K562 (cell line): Measurements from ENCODE around the gene NRP2. TPM values are rescaled to one million over a fixed set of nuclear protein-coding genes. Genes with fewer than 3 reads are reported as not detected.

Experiments
- ATAC-seq: fragments of 200-7000 bp; cut with Tn5 transposase; 3 replicates; pipeline ENCODE4 v1.9.1; 2020; ENCODE audit warnings: moderate library complexity
- BruUV-seq: library from RNA; stranded (reverse); fragments of 400-500 nt; replicated peaks from 2 replicates; lab custom pipeline; 2021; lab: Mats Ljungman, UMichigan
- CTCF ChIA-PET: fragments of 300-600 bp; formaldehyde crosslinking; extraction: SDS; loops from one replicate; lab custom pipeline; 2021; ENCODE audit warnings: low intra/inter-chr PET ratio; lab: Yijun Ruan, JAX
- POLR2A ChIA-PET: fragments of 300-600, 350-650 bp; sonication (Branson Sonifier 250); formaldehyde crosslinking; extraction: SDS; loops from one replicate; lab custom pipeline; 2021; ENCODE audit warnings: antibody characterized with exemption, inconsistent platforms; lab: Yijun Ruan, JAX
- DNase-seq, 4 experiments: peaks; one replicate each; pipeline versions ENCODE4 v3.0.0 to v3.0.0-alpha.2; 2011 to 2018; ENCODE audit warnings: low spot score in 3 of 4, mixed read lengths in 3 of 4; ENCODE audit errors: extremely low read depth in 1 of 4
- FAIRE-seq: peaks from 2 replicates; lab custom pipeline; 2011; peaks lifted over from hg19 to GRCh38; lab: Jason Lieb, UNC
- H2AFZ ChIP-seq: 2 replicates; pipeline ENCODE4 v1.6.0; 2011; ENCODE audit warnings: low read depth, low read length, control low read depth, inconsistent platforms
- H3K27ac ChIP-seq: fragments of 200-600 bp; 3 replicates; pipeline ENCODE4 v1.8.0; 2011; ENCODE audit warnings: low read depth, mild to moderate bottlenecking, control low read depth, inconsistent platforms, low read length, moderate library complexity, mixed read lengths; ENCODE audit errors: extremely low read depth
- H3K27me3 ChIP-seq, 2 experiments: fragments of 300-600 bp in 1 of 2; 2 replicates in 1 of 2; 3 replicates in 1 of 2; pipeline versions ENCODE4 v1.6.0 to v1.8.0; 2011; ENCODE audit warnings: inconsistent platforms in 2 of 2, low read length in 2 of 2, mild to moderate bottlenecking in 1 of 2, mixed read lengths in 1 of 2, moderate library complexity in 1 of 2; ENCODE audit not compliant: control insufficient read depth in 2 of 2, insufficient read depth in 2 of 2
- H3K36me3 ChIP-seq: fragments of 300-600 bp; 3 replicates; pipeline ENCODE4 v1.8.0; 2011; ENCODE audit warnings: mild to moderate bottlenecking, low read length, inconsistent platforms; ENCODE audit not compliant: control insufficient read depth, insufficient read depth
- H3K4me1 ChIP-seq, 2 experiments: fragments of 200-600 bp in 1 of 2; replicated peaks in 1 of 2; 2 replicates in 1 of 2; 3 replicates in 1 of 2; pipeline versions ENCODE4 v1.5.1 to v1.8.0; 2011; ENCODE audit warnings: inconsistent platforms in 2 of 2, low read length in 2 of 2, mild to moderate bottlenecking in 1 of 2, mixed read lengths in 1 of 2, moderate library complexity in 1 of 2; ENCODE audit not compliant: control insufficient read depth in 2 of 2, insufficient read depth in 2 of 2
- H3K4me2 ChIP-seq: 2 replicates; pipeline ENCODE4 v1.6.1; 2011; ENCODE audit warnings: low read length, control low read depth, inconsistent platforms, mixed read lengths; ENCODE audit not compliant: insufficient read depth
- H3K4me3 ChIP-seq: fragments of 200-600 bp; sonication (generic), shearing (Covaris generic); 2 replicates; pipeline ENCODE4 v1.5.1; 2016; ENCODE audit warnings: control low read depth, inconsistent platforms
- H3K79me2 ChIP-seq: fragments of 200-600 bp; 3 replicates; pipeline ENCODE4 v1.8.0; 2011; ENCODE audit warnings: low read length, inconsistent platforms; ENCODE audit not compliant: control insufficient read depth, insufficient read depth
- H3K9ac ChIP-seq, 2 experiments: 2 replicates each; pipeline versions ENCODE4 v1.6.0 to v1.6.1; 2011; ENCODE audit warnings: low read depth in 2 of 2, low read length in 2 of 2, control low read depth in 1 of 2, inconsistent platforms in 1 of 2, mild to moderate bottlenecking in 1 of 2, mixed read lengths in 1 of 2; ENCODE audit not compliant: insufficient read depth in 1 of 2
- H3K9me1 ChIP-seq: one replicate; pipeline ENCODE4 v1.6.0; 2011; ENCODE audit warnings: inconsistent platforms, mild to moderate bottlenecking, low read length, moderate library complexity; ENCODE audit not compliant: control insufficient read depth, insufficient read depth
- H3K9me3 ChIP-seq: replicated peaks from 2 replicates; pipeline ENCODE4 v1.5.1; 2011; ENCODE audit warnings: low read depth, low read length, inconsistent platforms; ENCODE audit not compliant: control insufficient read depth, insufficient read depth
- H4K20me1 ChIP-seq: replicated peaks from 2 replicates; pipeline ENCODE4 v1.6.1; 2011; ENCODE audit warnings: low read length, inconsistent platforms, mixed read lengths; ENCODE audit not compliant: control insufficient read depth, insufficient read depth
- CHD1 ChIP-seq: fragments of 200-600 bp; sonication (generic); IDR thresholded peaks from one replicate; pipeline ENCODE4 v1.6.1; 2012; ENCODE audit warnings: mild to moderate bottlenecking, moderate library complexity, low read length, inconsistent platforms
- EGR1 ChIP-seq: fragments of 450-650 bp; conservative IDR thresholded peaks from 2 replicates; pipeline ENCODE4 v1.6.1; 2017; ENCODE audit warnings: mild to moderate bottlenecking
- ILK ChIP-seq: fragments of 450-650 bp; IDR thresholded peaks from 2 replicates; pipeline ENCODE4 v1.6.1; 2016; ENCODE audit warnings: missing genetic modification characterization, low read depth, mild to moderate bottlenecking, missing compliant biosample characterization, moderate library complexity, borderline replicate concordance
- MTF1 ChIP-seq: fragments of 250-450 bp; sonication (Bioruptor Pico); IDR thresholded peaks from 2 replicates; pipeline ENCODE4 v1.9.0; 2021; ENCODE audit warnings: moderate library complexity, mild to moderate bottlenecking, inconsistent platforms, borderline replicate concordance
- RBM39 ChIP-seq: fragments of 200-400 bp; formaldehyde crosslinking; optimal IDR thresholded peaks from 2 replicates; pipeline ENCODE3; 2018; ENCODE audit warnings: low read depth, low read length
- ZNF212 ChIP-seq: fragments of 450-650 bp; formaldehyde crosslinking; IDR thresholded peaks from 2 replicates; pipeline ENCODE4 v1.4.0; 2020; ENCODE audit warnings: mild to moderate bottlenecking
- ZNF589 ChIP-seq: fragments of 200-800 bp; sonication (Bioruptor generic); IDR thresholded peaks from 2 replicates; pipeline ENCODE4 v1.6.1; 2016; ENCODE audit warnings: low read depth, missing genetic modification characterization, missing compliant biosample characterization
- WGBS: fragments of 100-300 bp; shearing (Covaris generic); methylation state at CpG from one replicate; pipeline ENCODE4 v1.1.6; 2016; ENCODE audit warnings: low coverage, mixed read lengths; ENCODE audit not compliant: insufficient coverage; ENCODE audit errors: missing lambda C conversion rate; 5-methylcytosine and 5-hydroxymethylcytosine counted together
- in situ Hi-C: fragments of 300-500 bp; cut with MboI; formaldehyde crosslinking; loops from 4 replicates; pipeline ENCODE4 v1.15.0; 2018; ENCODE audit warnings: inconsistent platforms, mixed read lengths
- intact Hi-C: fragments of 100-400 bp; cut with micrococcal nuclease; formaldehyde crosslinking; loops from 2 replicates; pipeline ENCODE4 v1.14.2; 2022
- polyA plus RNA-seq, 8 experiments: library from polyadenylated mRNA; depleted of rRNA in 4 of 8; stranded (reverse) in 5 of 8; unstranded in 3 of 8; fragments of >200 nt; fragmentation: Nextera tagmentation in 2 of 8; fragmentation: Illumina TruSeq in 1 of 8; extraction: Ambion mirVana in 2 of 8; extraction: Trizol in 1 of 8; gene quantifications; 2 replicates each; pipeline versions ENCODE4 v1.2.1 to v1.2.3, GENCODE V29; 2011 to 2014; ENCODE audit warnings: inconsistent platforms in 1 of 8, missing spikeins in 1 of 8
- total RNA-seq, 7 experiments: library from RNA; depleted of rRNA in 6 of 7; stranded (reverse); fragments of >200 nt in 6 of 7; fragmentation: Illumina TruSeq in 2 of 7; extraction: Trizol in 2 of 7; gene quantifications; 2 replicates each; pipeline versions ENCODE4 v1.2.1 to v1.2.3, GENCODE V29; 2011 to 2021; ENCODE audit warnings: low replicate concordance in 1 of 7
- TF ChIP-seq, protein P1 (sequence below): fragments of 250-450 bp; sonication (Bioruptor Pico); IDR thresholded peaks from 2 replicates; pipeline ENCODE4 v1.8.0; 2021; ENCODE audit warnings: borderline replicate concordance, mild to moderate bottlenecking, moderate library complexity; ENCODE audit not compliant: poor library complexity, severe bottlenecking
- TF ChIP-seq, protein P2 (sequence below): fragments of 450-650 bp; IDR thresholded peaks from 2 replicates; pipeline ENCODE4 v1.6.1; 2017; ENCODE audit warnings: antibody characterized with exemption

Gene NRP2
- total and polyA plus RNA-seq, 9 of the 15 experiments (the other 6 are each of a cell fraction or from before 2014, with no cell fraction given) = 0.05 to 0.31 (median 0.15) TPM; not detected in 5

DNA sequence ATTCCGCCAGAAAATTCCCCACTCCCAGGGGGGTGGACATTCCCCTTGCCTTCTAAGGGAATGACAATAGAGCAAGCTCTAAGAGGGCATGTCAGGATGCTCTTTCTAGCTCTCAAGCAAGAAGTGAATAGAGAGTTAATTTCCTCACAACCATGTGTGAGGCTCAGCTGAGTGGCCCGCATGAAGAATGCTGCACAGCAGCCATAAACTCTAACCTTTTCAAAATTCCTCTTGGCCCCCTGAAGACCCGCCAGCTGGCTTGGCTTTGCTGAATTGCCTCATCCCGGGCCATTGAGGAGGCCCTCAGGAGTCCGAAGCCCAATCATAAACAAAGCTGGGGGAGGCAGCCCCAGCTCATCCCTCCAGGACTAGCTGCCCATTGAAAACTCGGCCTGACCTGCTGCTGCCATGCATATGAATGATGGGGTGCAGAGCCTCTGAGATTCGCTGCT lies 38.2 kb downstream of the NRP2 start:
- POLR2A ChIA-PET = interaction anchor here (0.9 kb wide), 1 partner anchor 338 kb away, joined by 3 read pairs; no protein-coding TSS in a partner anchor

More for the DNA sequence above, 38.2 kb downstream of the NRP2 start:
- Histone ChIP-seq H3K4me1 (no peaks in the 10 kb centered on the region; a peak in 1 of 5 replicates), H4K20me1 (no peaks in the 10 kb centered on the region), H3K4me3 (no peak overlapping the region), H3K9me3 (no peaks in the 10 kb centered on the region), H3K4me2 (no peak overlapping the region), H3K9me1 (no peaks in the 10 kb centered on the region), H3K9ac (no peak overlapping the region), H2AFZ (no peak overlapping the region), H3K27me3 (peaks cover 0 to 5% of the 10 kb centered on the region in 2 experiments; a peak in 2 of 5 replicates), H3K79me2 (no peaks in the 10 kb centered on the region)
- CTCF ChIA-PET = no interaction called here
- in situ Hi-C loops (no loop called here), intact Hi-C loops (no loop called here)
- DNase-seq = no peak
- WGBS = 10% methylated on average over 5 of the region's 7 CpGs
- BruUV-seq = no TSS peak
- FAIRE-seq = no peak
- ATAC-seq = no peak
- TF ChIP-seq ILK (tag) = no peak
- TF ChIP-seq ZNF589 (CRISPR knock-in tag) = no peak
- TF ChIP-seq ZNF212 = no peak
- TF ChIP-seq, protein P1, sequence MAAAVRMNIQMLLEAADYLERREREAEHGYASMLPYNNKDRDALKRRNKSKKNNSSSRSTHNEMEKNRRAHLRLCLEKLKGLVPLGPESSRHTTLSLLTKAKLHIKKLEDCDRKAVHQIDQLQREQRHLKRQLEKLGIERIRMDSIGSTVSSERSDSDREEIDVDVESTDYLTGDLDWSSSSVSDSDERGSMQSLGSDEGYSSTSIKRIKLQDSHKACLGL (CRISPR knock-in tag) = no peak
- TF ChIP-seq EGR1 = no peak
- TF ChIP-seq CHD1 = no peak
- TF ChIP-seq, protein P2, sequence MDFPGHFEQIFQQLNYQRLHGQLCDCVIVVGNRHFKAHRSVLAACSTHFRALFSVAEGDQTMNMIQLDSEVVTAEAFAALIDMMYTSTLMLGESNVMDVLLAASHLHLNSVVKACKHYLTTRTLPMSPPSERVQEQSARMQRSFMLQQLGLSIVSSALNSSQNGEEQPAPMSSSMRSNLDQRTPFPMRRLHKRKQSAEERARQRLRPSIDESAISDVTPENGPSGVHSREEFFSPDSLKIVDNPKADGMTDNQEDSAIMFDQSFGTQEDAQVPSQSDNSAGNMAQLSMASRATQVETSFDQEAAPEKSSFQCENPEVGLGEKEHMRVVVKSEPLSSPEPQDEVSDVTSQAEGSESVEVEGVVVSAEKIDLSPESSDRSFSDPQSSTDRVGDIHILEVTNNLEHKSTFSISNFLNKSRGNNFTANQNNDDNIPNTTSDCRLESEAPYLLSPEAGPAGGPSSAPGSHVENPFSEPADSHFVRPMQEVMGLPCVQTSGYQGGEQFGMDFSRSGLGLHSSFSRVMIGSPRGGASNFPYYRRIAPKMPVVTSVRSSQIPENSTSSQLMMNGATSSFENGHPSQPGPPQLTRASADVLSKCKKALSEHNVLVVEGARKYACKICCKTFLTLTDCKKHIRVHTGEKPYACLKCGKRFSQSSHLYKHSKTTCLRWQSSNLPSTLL = no peak
- TF ChIP-seq RBM39 = no peak
- TF ChIP-seq MTF1 (CRISPR knock-in tag) = no peak
- TF ChIP-seq, all 486 proteins: peak for 0
- no peaks in the 10 kb centered on the region for H3K36me3 ChIP-seq
- H3K27ac ChIP-seq = no peak overlapping the region
